HCT116 (cell line): ENCODE measurements around the gene ANKFN1. TPM values are rescaled to one million over a fixed set of nuclear protein-coding genes. Genes with fewer than 3 reads are reported as not detected.

Experiments
- ATAC-seq: fragments of 200-7000 bp; cut with Tn5 transposase; 2 replicates; pipeline ENCODE4 v1.9.1; 2020; ENCODE audit warnings: mild to moderate bottlenecking, moderate library complexity
- BruUV-seq: library from RNA; stranded (reverse); fragments of 400-500 nt; replicated peaks from 2 replicates; lab custom pipeline; 2021; lab: Mats Ljungman, UMichigan
- CTCF ChIA-PET: fragments of 300-600 bp; sonication (Branson Sonifier 250); formaldehyde crosslinking; loops from one replicate; lab custom pipeline; 2021; ENCODE audit warnings: antibody characterized with exemption; lab: Charles Lee
- POLR2A ChIA-PET: fragments of 300-600, 350-600 bp; sonication (Branson Sonifier 250); formaldehyde crosslinking; loops from one replicate; lab custom pipeline; 2021; ENCODE audit warnings: antibody characterized with exemption; lab: Charles Lee
- RAD21 ChIA-PET, 2 experiments: fragments of 300-600 bp; sonication (Branson Sonifier 250); formaldehyde crosslinking; loops; one replicate each; lab custom pipeline; 2023; ENCODE audit warnings: low total read pairs in 2 of 2; ENCODE audit not compliant: uncharacterized antibody in 2 of 2, unreplicated experiment in 2 of 2, low non-redundant PET in 1 of 2; lab: Charles Lee
- DNase-seq: peaks from one replicate; pipeline ENCODE4 v3.0.0-alpha.2; 2010; ENCODE audit warnings: low read depth, low spot score
- H2AFZ ChIP-seq: fragments of 200-600 bp; shearing (Covaris generic), sonication (generic); 2 replicates; pipeline ENCODE4 v1.6.1; 2017; ENCODE audit warnings: low read depth, mixed run types, mixed read lengths, antibody characterized with exemption, low read length; ENCODE audit not compliant: poor library complexity, severe bottlenecking
- H3K27ac ChIP-seq: 2 replicates; pipeline ENCODE4 v1.5.1; 2012; ENCODE audit warnings: low read depth, low read length
- H3K27me3 ChIP-seq: fragments of 200-600 bp; sonication (generic); 2 replicates; pipeline ENCODE4 v1.6.1; 2016; ENCODE audit warnings: mixed run types, low read length, mixed read lengths; ENCODE audit not compliant: insufficient read depth
- H3K36me3 ChIP-seq, 2 experiments: fragments of 200-500 bp in 1 of 2; fragments of 200-600 bp in 1 of 2; sonication (Bioruptor generic) in 1 of 2; sonication (generic) in 1 of 2; 2 replicates each; pipeline versions ENCODE4 v1.5.1 to v1.6.1; 2014 to 2016; ENCODE audit warnings: low read length in 2 of 2, inconsistent platforms in 1 of 2, mixed read lengths in 1 of 2, mixed run types in 1 of 2; ENCODE audit not compliant: insufficient read depth in 2 of 2, control insufficient read depth in 1 of 2
- H3K4me1 ChIP-seq, 2 experiments: fragments of 200-600 bp in 1 of 2; sonication (generic) in 1 of 2; 2 replicates each; pipeline versions ENCODE4 v1.5.1 to v1.6.1; 2012 to 2017; ENCODE audit warnings: low read length in 2 of 2, inconsistent platforms in 1 of 2, mild to moderate bottlenecking in 1 of 2, mixed read lengths in 1 of 2, mixed run types in 1 of 2, moderate library complexity in 1 of 2; ENCODE audit not compliant: insufficient read depth in 2 of 2, control insufficient read depth in 1 of 2
- H3K4me2 ChIP-seq: fragments of 200-600 bp; sonication (generic); 2 replicates; pipeline ENCODE4 v1.6.1; 2017; ENCODE audit warnings: mixed run types, low read length, mixed read lengths
- H3K4me3 ChIP-seq, 2 experiments: fragments of 200-600 bp in 1 of 2; sonication (generic) in 1 of 2; replicated peaks in 1 of 2; 2 replicates each; pipeline ENCODE4 v1.5.1; 2011 to 2016; ENCODE audit warnings: low read length in 2 of 2, control low read depth in 1 of 2, low read depth in 1 of 2, mild to moderate bottlenecking in 1 of 2, mixed read lengths in 1 of 2, mixed run types in 1 of 2
- H3K79me2 ChIP-seq: fragments of 200-600 bp; sonication (generic); 2 replicates; pipeline ENCODE4 v1.6.1; 2017; ENCODE audit warnings: mild to moderate bottlenecking, mixed run types, low read length, moderate library complexity, mixed read lengths; ENCODE audit not compliant: insufficient read depth
- H3K9ac ChIP-seq: fragments of 200-600 bp; sonication (generic); 2 replicates; pipeline ENCODE4 v1.6.1; 2016; ENCODE audit warnings: low read length, mixed read lengths
- H3K9me2 ChIP-seq: fragments of 200-600 bp; sonication (generic), shearing (Covaris generic); 2 replicates; pipeline ENCODE4 v1.6.1; 2017; ENCODE audit warnings: mixed run types, mild to moderate bottlenecking, moderate library complexity; ENCODE audit not compliant: insufficient read depth
- H3K9me3 ChIP-seq, 2 experiments: fragments of 200-500 bp in 1 of 2; fragments of 200-600 bp in 1 of 2; sonication (Bioruptor generic) in 1 of 2; sonication (generic) in 1 of 2; 2 replicates each; pipeline ENCODE4 v1.6.1; 2014 to 2017; ENCODE audit warnings: low read length in 2 of 2, mixed read lengths in 2 of 2, inconsistent platforms in 1 of 2, low read depth in 1 of 2, mild to moderate bottlenecking in 1 of 2, mixed run types in 1 of 2, moderate library complexity in 1 of 2; ENCODE audit not compliant: control insufficient read depth in 1 of 2, insufficient read depth in 1 of 2
- H4K20me1 ChIP-seq: fragments of 200-600 bp; sonication (generic), shearing (Covaris generic); 2 replicates; pipeline ENCODE4 v1.6.1; 2017; ENCODE audit warnings: mixed run types, mild to moderate bottlenecking, moderate library complexity; ENCODE audit not compliant: insufficient read depth
- EGR1 ChIP-seq: IDR thresholded peaks from 2 replicates; pipeline ENCODE4 v1.6.1; 2012; ENCODE audit warnings: low read depth
- ELF1 ChIP-seq: IDR thresholded peaks from 2 replicates; pipeline ENCODE4 v1.6.1; 2012; ENCODE audit warnings: low read depth, borderline replicate concordance
- EZH2phosphoT487 ChIP-seq: fragments of 200-600 bp; IDR thresholded peaks from 2 replicates; pipeline ENCODE4 v1.6.1; 2018; ENCODE audit warnings: antibody characterized with exemption, borderline replicate concordance
- POLR2A ChIP-seq: IDR thresholded peaks from 2 replicates; pipeline ENCODE4 v1.7.0; 2011; ENCODE audit warnings: borderline replicate concordance; ENCODE audit not compliant: insufficient read depth, insufficient read length; ENCODE audit errors: extremely low read depth
- REST ChIP-seq: IDR thresholded peaks from 2 replicates; pipeline ENCODE4 v1.6.1; 2012; ENCODE audit warnings: low read depth
- SP1 ChIP-seq: IDR thresholded peaks from 2 replicates; pipeline ENCODE4 v1.6.1; 2012; ENCODE audit warnings: low read depth
- SRF ChIP-seq: IDR thresholded peaks from 2 replicates; pipeline ENCODE4 v1.6.1; 2012; ENCODE audit warnings: low read depth
- ZFX ChIP-seq: fragments of 450-650 bp; IDR thresholded peaks from 2 replicates; pipeline ENCODE4 v1.6.1; 2017
- ZNF274 ChIP-seq: fragments of 200-500 bp; sonication (Bioruptor generic); IDR thresholded peaks from 2 replicates; pipeline ENCODE4 v1.6.1; 2014; ENCODE audit warnings: mild to moderate bottlenecking, low read depth, low read length, inconsistent platforms
- intact Hi-C: fragments of 100-400 bp; cut with micrococcal nuclease; formaldehyde crosslinking; loops from 2 replicates; pipeline ENCODE4 v1.10.0; 2022
- total RNA-seq: library from RNA; stranded (reverse); gene quantifications from one replicate; pipeline ENCODE4 v1.2.1, GENCODE V29; 2021; ENCODE audit not compliant: unreplicated experiment
- TF ChIP-seq, protein P1 (sequence below): IDR thresholded peaks from 2 replicates; pipeline ENCODE4 v1.6.1; 2012
- TF ChIP-seq, protein P2 (sequence below): IDR thresholded peaks from 2 replicates; pipeline ENCODE4 v1.6.1; 2012

ANKFN1 gene
- total RNA-seq, 1 experiment from 2014 or later, result 1.1 TPM

DNA sequence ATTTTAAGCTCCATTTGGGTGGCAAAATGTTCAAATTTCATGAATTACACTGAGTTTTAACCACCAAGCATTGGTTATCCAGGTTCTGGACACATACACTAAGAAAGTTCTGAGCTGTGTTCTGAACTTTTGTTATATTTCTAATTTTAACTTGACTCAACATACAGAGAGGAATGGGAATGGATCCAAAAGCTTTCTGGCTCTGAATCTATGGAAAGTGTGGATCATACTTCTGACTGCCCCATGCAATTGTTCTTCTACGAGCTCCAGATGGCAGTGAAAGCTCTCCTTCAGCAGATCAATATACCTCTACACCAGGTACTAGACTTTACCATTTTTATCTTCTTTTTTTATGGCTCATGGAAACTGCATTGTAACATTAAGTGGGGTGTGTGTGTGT lies 327.2 kb downstream of the ANKFN1 start:
- CTCF ChIA-PET, result interaction anchor here (0.7 to 1.6 kb wide), 4 partner anchors 9 to 353 kb away, joined by 4 to 6 read pairs (median 4); no protein-coding TSS in a partner anchor
- H3K27me3 ChIP-seq, result peaks cover 31% of the 10 kb centered on the region; the same call in 1 of the 2 replicates

More for the DNA sequence above, 327.2 kb downstream of the ANKFN1 start:
- intact Hi-C loops, result no loop called here
- Histone ChIP-seq H3K9me3 (no peaks in the 10 kb centered on the region), H2AFZ (no peak overlapping the region), H3K36me3 (no peaks in the 10 kb centered on the region), H3K79me2 (no peaks in the 10 kb centered on the region), H3K4me3 (no peak overlapping the region), H3K9ac (no peak overlapping the region)
- no TSS peak for BruUV-seq
- RAD21 ChIA-PET, result interaction anchor here in 1 of 2 experiments (0.9 kb wide), 1 partner anchor 19 kb away, joined by 4 read pairs; no protein-coding TSS in a partner anchor
- POLR2A ChIA-PET, result no interaction called here
- TF ChIP-seq POLR2A, result no peak
- TF ChIP-seq EZH2phosphoT487, result no peak
- TF ChIP-seq ZFX, result no peak
- TF ChIP-seq ZNF274, result no peak
- no peak for TF ChIP-seq SRF
- TF ChIP-seq, protein P1, sequence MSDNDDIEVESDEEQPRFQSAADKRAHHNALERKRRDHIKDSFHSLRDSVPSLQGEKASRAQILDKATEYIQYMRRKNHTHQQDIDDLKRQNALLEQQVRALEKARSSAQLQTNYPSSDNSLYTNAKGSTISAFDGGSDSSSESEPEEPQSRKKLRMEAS, result no peak
- no peak for TF ChIP-seq REST
- TF ChIP-seq SP1, result no peak
- no peak for TF ChIP-seq EGR1
- no peak for TF ChIP-seq ELF1
- TF ChIP-seq, protein P2, sequence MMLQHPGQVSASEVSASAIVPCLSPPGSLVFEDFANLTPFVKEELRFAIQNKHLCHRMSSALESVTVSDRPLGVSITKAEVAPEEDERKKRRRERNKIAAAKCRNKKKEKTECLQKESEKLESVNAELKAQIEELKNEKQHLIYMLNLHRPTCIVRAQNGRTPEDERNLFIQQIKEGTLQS, result no peak
- TF ChIP-seq, all 23 proteins: peak for 0
- no peak overlapping the region for H3K4me2 ChIP-seq
- ATAC-seq (no peak), DNase-seq (no peak)
- no peaks in the 10 kb centered on the region for H4K20me1 ChIP-seq
- no peaks in the 10 kb centered on the region for H3K4me1 ChIP-seq
- H3K27ac ChIP-seq, result no peak overlapping the region
- H3K9me2 ChIP-seq, result no peaks in the 10 kb centered on the region
